PC-9 (cell line): Measurements from ENCODE around the gene ERBB4.

ENCODE experiments used
- EZH2 ChIP-seq: fragments of 200-600 bp; sonication (generic); IDR thresholded peaks from 2 replicates; pipeline ENCODE4 v1.8.0; 2017; ENCODE audit warnings: antibody characterized with exemption, low read depth
- TF ChIP-seq, protein P1 (sequence below): fragments of 200-600 bp; sonication (generic); conservative IDR thresholded peaks from 2 replicates; pipeline ENCODE4 v1.6.1; 2017; ENCODE audit warnings: mixed run types, antibody characterized with exemption, mild to moderate bottlenecking, moderate library complexity

- TF ChIP-seq EZH2 = no peak
- TF ChIP-seq, protein P1, sequence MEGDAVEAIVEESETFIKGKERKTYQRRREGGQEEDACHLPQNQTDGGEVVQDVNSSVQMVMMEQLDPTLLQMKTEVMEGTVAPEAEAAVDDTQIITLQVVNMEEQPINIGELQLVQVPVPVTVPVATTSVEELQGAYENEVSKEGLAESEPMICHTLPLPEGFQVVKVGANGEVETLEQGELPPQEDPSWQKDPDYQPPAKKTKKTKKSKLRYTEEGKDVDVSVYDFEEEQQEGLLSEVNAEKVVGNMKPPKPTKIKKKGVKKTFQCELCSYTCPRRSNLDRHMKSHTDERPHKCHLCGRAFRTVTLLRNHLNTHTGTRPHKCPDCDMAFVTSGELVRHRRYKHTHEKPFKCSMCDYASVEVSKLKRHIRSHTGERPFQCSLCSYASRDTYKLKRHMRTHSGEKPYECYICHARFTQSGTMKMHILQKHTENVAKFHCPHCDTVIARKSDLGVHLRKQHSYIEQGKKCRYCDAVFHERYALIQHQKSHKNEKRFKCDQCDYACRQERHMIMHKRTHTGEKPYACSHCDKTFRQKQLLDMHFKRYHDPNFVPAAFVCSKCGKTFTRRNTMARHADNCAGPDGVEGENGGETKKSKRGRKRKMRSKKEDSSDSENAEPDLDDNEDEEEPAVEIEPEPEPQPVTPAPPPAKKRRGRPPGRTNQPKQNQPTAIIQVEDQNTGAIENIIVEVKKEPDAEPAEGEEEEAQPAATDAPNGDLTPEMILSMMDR = no peak
Measured at GRCh38 chr2:211837706-211838105, 700.9 kb downstream of the ERBB4 start.
